Testis (tissue), 2 donors: ENCODE measurements around the gene POTEB3.
"Not testable (repeated sequence)": the region's sequence is repeated elsewhere in the genome, so short reads cannot be mapped to it uniquely, and the experiment has no call there.

Source experiments
- POLR2A ChIP-seq: fragments of 450-650 bp; IDR thresholded peaks from one replicate; pipeline ENCODE4 v1.6.1; 2017; ENCODE audit warnings: antibody characterized with exemption, mild to moderate bottlenecking, moderate library complexity
- TF ChIP-seq, protein P1 (sequence below), 3 experiments: fragments of 450-650 bp in 2 of 3; fragments of 200-600 bp in 1 of 3; sonication (generic) in 1 of 3; IDR thresholded peaks; one replicate each; pipeline ENCODE4 v1.5.1; 2016 to 2019; ENCODE audit warnings: antibody characterized with exemption in 3 of 3, mild to moderate bottlenecking in 2 of 3, moderate library complexity in 1 of 3

DNA sequence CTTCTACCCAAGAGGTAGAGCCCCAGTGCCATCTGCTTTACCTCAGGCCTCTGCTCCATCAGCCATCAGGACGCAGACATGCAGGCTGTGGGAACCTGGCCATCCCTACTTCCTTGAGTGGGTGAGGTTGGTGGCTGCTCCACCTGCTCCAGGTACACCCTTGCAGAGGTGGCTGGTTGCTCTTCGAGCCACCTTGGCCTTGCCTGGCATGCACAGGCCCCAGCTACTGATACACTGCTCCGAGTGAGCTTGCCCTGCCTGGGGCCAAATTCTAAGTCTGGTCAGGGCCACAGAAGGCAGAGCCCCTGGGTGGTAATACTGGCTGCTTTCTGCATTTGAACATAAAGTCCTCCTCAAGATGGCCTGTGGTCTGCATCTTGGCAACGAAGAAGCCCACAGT is 41.2 kb downstream of the POTEB3 start:
- TF ChIP-seq, protein P1, sequence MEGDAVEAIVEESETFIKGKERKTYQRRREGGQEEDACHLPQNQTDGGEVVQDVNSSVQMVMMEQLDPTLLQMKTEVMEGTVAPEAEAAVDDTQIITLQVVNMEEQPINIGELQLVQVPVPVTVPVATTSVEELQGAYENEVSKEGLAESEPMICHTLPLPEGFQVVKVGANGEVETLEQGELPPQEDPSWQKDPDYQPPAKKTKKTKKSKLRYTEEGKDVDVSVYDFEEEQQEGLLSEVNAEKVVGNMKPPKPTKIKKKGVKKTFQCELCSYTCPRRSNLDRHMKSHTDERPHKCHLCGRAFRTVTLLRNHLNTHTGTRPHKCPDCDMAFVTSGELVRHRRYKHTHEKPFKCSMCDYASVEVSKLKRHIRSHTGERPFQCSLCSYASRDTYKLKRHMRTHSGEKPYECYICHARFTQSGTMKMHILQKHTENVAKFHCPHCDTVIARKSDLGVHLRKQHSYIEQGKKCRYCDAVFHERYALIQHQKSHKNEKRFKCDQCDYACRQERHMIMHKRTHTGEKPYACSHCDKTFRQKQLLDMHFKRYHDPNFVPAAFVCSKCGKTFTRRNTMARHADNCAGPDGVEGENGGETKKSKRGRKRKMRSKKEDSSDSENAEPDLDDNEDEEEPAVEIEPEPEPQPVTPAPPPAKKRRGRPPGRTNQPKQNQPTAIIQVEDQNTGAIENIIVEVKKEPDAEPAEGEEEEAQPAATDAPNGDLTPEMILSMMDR (IDR thresholded peaks at IDR 0.05) = not testable (repeated sequence)
- not testable (repeated sequence) for TF ChIP-seq POLR2A
